Measurements from ENCODE around the gene SIX3.

GRCh38 chr2:44930274-44931197, 11.0 kb upstream of the SIX3 start:
- TF ChIP-seq POLR2A (IDR thresholded peaks at IDR 0.05) (no peak), CTCF (IDR thresholded peaks at IDR 0.05) (no peak)
